Osteoblast (primary cell): ENCODE data around the gene MROH7. TPM values are rescaled to one million over a fixed set of nuclear protein-coding genes. Genes with fewer than 3 reads are reported as not detected.

ENCODE experiments used
- DNase-seq: peaks from one replicate; pipeline ENCODE4 v3.0.0; 2011; ENCODE audit warnings: low spot score, mixed read lengths; ENCODE audit not compliant: insufficient read length; ENCODE audit errors: missing footprints
- H2AFZ ChIP-seq: 2 replicates; pipeline ENCODE4 v1.6.0; 2011; ENCODE audit warnings: mild to moderate bottlenecking, low read length
- H3K27ac ChIP-seq: 2 replicates; pipeline ENCODE4 v1.5.1; 2011; ENCODE audit warnings: mild to moderate bottlenecking, low read depth, low read length, moderate library complexity
- H3K27me3 ChIP-seq: 2 replicates; pipeline ENCODE4 v1.6.0; 2012; ENCODE audit warnings: mild to moderate bottlenecking, control low read depth, inconsistent platforms, low read length, moderate library complexity; ENCODE audit not compliant: insufficient read depth
- H3K36me3 ChIP-seq: 2 replicates; pipeline ENCODE4 v1.5.1; 2011; ENCODE audit warnings: mild to moderate bottlenecking, low read length, control low read depth, moderate library complexity; ENCODE audit not compliant: insufficient read depth
- H3K4me1 ChIP-seq: 2 replicates; pipeline ENCODE4 v1.5.1; 2011; ENCODE audit warnings: mild to moderate bottlenecking, low read length, control low read depth, moderate library complexity; ENCODE audit not compliant: insufficient read depth
- H3K4me2 ChIP-seq: 2 replicates; pipeline ENCODE4 v1.6.0; 2011; ENCODE audit warnings: mild to moderate bottlenecking, low read length; ENCODE audit not compliant: insufficient read depth
- H3K4me3 ChIP-seq: fragments of 200-600 bp; sonication (generic); 3 replicates; pipeline ENCODE4 v1.5.1; 2012; ENCODE audit warnings: mild to moderate bottlenecking, low read length, inconsistent platforms; ENCODE audit not compliant: insufficient read depth
- H3K79me2 ChIP-seq: 2 replicates; pipeline ENCODE4 v1.6.0; 2012; ENCODE audit warnings: mild to moderate bottlenecking, low read length, control low read depth, inconsistent platforms; ENCODE audit not compliant: insufficient read depth
- H3K9me3 ChIP-seq: 2 replicates; pipeline ENCODE4 v1.5.1; 2011; ENCODE audit warnings: low read depth, low read length, control low read depth
- H4K20me1 ChIP-seq: 2 replicates; pipeline ENCODE4 v1.6.0; 2012; ENCODE audit warnings: mild to moderate bottlenecking, low read length, control low read depth; ENCODE audit not compliant: insufficient read depth
- total RNA-seq: library from RNA; depleted of rRNA; stranded (reverse); fragments of >200 nt; gene quantifications from 2 replicates; pipeline ENCODE4 v1.2.3, GENCODE V29; 2012
- TF ChIP-seq, protein P1 (sequence below): IDR thresholded peaks from 2 replicates; pipeline ENCODE4 v1.5.1; 2011; ENCODE audit warnings: mild to moderate bottlenecking, low read depth, low read length, moderate library complexity; ENCODE audit errors: extremely low read depth

MROH7 gene
- total RNA-seq, 1 donor: 0.36 TPM

DNA sequence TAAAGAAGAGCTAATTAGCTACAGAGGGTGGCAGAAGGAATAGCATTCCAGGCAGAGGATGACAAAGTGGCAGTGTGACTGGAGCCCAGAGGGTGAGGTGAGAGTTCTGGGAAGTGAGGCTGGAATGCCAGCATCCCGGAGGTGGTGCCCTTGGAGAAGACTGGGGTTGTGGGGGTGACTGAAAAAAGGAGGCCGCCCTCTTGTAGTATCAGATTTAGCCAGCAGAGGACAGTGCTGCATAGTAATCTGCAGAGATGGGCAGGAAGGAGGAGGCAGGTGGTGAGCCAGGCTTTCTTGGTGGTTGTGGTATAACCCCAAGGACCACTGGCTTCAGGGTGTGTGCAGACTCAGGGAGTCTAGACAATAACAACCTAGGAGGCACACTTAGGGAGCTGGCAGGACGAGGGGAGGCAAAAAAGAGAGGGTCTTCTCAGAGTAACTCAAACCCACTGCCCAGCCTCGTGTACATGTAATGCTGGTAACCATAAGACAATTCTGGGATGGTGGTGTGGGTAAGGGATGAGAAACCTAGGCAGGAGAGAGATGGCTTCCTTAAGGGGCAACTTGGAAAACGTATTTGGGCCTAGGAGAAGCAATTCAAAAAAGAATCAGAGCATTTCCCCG lies 30.5 kb downstream of the MROH7 start:
- peak; percentile 90 for DNase-seq

DNA sequence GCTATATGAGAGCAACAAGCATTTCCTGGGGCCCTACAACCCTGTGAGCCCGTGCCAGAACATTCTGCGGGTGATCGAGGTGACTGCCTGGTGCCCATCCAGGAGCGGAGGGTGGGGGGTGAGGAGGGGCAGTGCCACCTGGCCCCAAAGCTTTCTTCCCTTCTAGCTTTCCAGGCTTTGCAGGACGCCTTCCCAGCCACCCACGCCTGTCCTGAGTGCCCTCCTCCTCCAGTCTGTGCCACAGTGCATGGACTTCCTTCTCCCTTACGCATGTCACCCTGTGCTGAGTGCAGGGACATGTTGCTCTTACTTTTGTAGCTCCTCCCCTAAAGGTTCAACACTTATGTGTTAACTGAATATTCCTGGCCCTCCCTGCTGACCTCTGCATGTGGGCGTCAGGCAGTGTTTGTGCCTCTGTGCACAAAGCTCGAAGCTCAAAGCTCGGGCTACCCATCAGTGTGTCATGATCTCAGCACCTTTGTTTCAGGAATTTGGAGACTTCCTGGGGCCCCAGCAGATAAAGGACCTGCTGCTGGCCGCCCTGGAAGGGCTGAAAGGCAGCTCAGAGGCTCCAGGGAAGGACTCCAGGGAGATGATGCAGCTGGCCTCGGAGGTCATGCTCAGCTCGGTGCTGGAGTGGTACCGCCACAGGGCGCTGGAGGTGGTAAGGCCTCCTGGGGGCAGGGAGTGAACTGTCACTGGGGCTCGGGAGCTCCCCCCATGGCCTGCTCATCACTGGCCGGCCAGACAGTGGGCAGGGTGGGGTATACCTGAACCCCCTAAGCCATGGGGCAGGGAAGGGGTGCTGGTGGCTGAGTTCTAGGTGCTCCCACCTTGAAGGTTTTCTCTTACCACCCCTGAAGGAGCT lies 37.4 kb downstream of the MROH7 start:
- no peaks in the 10 kb centered on the region for H3K36me3 ChIP-seq
- H3K79me2 ChIP-seq: no peaks in the 10 kb centered on the region
- peaks cover 24% of the 10 kb centered on the region for H3K27me3 ChIP-seq
- H4K20me1 ChIP-seq: no peaks in the 10 kb centered on the region
- no peak overlapping the region for H3K27ac ChIP-seq
- no peak overlapping the region for H2AFZ ChIP-seq
- DNase-seq: no peak
- TF ChIP-seq, protein P1, sequence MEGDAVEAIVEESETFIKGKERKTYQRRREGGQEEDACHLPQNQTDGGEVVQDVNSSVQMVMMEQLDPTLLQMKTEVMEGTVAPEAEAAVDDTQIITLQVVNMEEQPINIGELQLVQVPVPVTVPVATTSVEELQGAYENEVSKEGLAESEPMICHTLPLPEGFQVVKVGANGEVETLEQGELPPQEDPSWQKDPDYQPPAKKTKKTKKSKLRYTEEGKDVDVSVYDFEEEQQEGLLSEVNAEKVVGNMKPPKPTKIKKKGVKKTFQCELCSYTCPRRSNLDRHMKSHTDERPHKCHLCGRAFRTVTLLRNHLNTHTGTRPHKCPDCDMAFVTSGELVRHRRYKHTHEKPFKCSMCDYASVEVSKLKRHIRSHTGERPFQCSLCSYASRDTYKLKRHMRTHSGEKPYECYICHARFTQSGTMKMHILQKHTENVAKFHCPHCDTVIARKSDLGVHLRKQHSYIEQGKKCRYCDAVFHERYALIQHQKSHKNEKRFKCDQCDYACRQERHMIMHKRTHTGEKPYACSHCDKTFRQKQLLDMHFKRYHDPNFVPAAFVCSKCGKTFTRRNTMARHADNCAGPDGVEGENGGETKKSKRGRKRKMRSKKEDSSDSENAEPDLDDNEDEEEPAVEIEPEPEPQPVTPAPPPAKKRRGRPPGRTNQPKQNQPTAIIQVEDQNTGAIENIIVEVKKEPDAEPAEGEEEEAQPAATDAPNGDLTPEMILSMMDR: no peak
- no peak overlapping the region for H3K4me3 ChIP-seq
- H3K4me2 ChIP-seq: no peak overlapping the region
- H3K9me3 ChIP-seq: no peaks in the 10 kb centered on the region
- no peaks in the 10 kb centered on the region for H3K4me1 ChIP-seq

More for the DNA sequence above, 30.5 kb downstream of the MROH7 start:
- H3K9me3 ChIP-seq: no peaks in the 10 kb centered on the region
- no peaks in the 10 kb centered on the region for H4K20me1 ChIP-seq
- H3K4me1 ChIP-seq: no peaks in the 10 kb centered on the region
- no peak overlapping the region for H3K27ac ChIP-seq
- H3K36me3 ChIP-seq: no peaks in the 10 kb centered on the region
- H3K4me3 ChIP-seq: no peak overlapping the region
- H3K27me3 ChIP-seq: no peaks in the 10 kb centered on the region
- H2AFZ ChIP-seq: no peak overlapping the region
- TF ChIP-seq, protein P1: peak; percentile 85
- no peak overlapping the region for H3K4me2 ChIP-seq
- H3K79me2 ChIP-seq: no peaks in the 10 kb centered on the region

DNA sequence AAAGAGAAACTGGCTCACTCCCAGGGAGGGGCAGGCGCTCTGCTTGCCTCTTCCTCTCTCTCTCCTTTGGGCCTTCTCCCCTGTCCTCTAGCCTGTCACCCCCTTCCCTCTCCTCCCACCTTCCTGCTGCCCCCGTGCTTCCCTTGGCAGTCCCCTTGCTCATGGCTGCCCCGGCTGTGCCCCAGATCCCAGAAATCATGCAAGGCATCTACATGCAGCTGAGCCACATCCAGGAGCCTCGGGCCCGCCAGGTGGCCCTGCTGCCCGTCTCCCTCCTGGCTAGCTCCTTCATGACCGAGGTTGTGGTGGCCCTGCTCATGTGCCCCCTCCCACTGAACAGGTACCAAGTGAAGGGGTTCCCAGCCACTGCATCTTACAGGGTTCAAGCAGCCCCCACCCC lies 38.1 kb downstream of the MROH7 start:
- TF ChIP-seq, protein P1: no peak
- no peaks in the 10 kb centered on the region for H3K9me3 ChIP-seq
- peaks cover 24% of the 10 kb centered on the region for H3K27me3 ChIP-seq
- no peaks in the 10 kb centered on the region for H3K4me1 ChIP-seq
- H3K4me2 ChIP-seq: no peak overlapping the region
- no peaks in the 10 kb centered on the region for H4K20me1 ChIP-seq
- no peak overlapping the region for H2AFZ ChIP-seq
- DNase-seq: no peak
- H3K27ac ChIP-seq: no peak overlapping the region
- no peak overlapping the region for H3K4me3 ChIP-seq
- H3K79me2 ChIP-seq: no peaks in the 10 kb centered on the region
- H3K36me3 ChIP-seq: no peaks in the 10 kb centered on the region

DNA sequence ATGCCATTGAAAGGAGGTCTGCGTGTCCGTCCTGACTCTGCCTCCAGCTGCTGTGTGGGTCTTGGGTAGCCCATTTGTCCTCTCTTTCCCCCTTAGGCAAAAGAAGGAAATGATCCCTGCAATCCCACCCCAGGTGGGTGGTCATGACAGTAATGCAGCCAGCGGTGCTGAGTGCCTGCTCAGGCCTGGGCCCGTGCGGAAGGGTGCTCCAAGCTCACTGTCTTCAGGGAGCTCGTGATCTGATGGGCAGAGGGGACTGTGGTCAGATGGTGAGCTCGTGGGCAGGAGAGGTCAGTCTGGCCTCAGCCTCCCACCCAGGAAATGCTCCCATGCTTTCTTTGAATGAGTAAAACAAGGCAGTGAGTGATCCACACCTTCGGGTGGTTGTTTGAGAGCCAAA lies 38.8 kb downstream of the MROH7 start:
- H2AFZ ChIP-seq: no peak overlapping the region
- H3K4me3 ChIP-seq: no peak overlapping the region
- H3K4me2 ChIP-seq: no peak overlapping the region
- DNase-seq: no peak
- H3K36me3 ChIP-seq: no peaks in the 10 kb centered on the region
- H3K9me3 ChIP-seq: no peaks in the 10 kb centered on the region
- H3K27ac ChIP-seq: no peak overlapping the region
- peaks cover 24% of the 10 kb centered on the region for H3K27me3 ChIP-seq
- TF ChIP-seq, protein P1: no peak
- H4K20me1 ChIP-seq: no peaks in the 10 kb centered on the region
- H3K79me2 ChIP-seq: no peaks in the 10 kb centered on the region
- H3K4me1 ChIP-seq: no peaks in the 10 kb centered on the region
